COR-L47 (cell line): ENCODE results near the gene HOXD3.

Source experiments
- DNase-seq: peaks from one replicate; lab custom pipeline; 2025; lab: John Stamatoyannopoulos, UW

HOXD3 gene

DNA sequence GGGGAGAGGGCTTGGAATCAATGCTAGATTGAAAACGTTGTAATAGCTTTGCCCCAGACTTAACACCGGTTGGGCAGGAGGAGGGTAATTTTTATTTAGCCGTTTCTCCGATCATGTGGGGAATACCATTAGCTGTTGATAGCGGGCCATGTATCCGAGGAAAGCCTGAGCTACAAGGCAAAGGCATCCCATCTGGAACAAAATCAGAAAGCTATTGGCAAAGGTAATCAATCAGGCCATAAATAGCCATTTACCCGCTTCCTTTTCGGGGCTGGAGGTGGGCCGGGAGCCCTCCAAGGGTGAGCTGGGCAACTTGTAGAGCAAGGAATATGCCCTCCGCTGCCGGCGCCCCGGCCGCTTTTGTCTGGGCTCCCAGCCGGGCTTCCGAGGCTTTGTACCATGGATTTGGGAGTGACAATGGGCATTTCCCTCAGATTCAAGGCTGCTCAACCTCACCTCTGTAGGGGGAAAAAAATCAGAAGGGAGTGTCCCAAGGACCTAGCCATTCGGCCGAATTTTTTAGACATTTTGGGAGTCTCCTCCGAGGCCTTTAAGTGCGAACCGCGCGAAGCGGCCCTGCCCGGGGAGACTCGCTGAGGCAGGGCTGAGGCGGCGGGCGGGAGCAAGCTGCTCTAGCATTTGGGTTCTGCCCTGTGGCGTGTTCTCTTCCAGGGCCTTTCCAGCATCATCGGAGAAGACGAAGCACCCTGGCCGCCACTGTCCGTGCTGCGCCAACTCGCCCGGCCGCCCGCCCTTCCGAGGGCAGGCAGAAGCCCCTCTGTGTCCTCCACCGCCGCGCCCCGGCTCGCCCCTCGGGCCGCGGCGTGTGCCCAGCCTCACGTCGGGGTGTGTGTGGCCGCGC, 35.7 kb upstream of the HOXD3 start:
- no peak for DNase-seq

DNA sequence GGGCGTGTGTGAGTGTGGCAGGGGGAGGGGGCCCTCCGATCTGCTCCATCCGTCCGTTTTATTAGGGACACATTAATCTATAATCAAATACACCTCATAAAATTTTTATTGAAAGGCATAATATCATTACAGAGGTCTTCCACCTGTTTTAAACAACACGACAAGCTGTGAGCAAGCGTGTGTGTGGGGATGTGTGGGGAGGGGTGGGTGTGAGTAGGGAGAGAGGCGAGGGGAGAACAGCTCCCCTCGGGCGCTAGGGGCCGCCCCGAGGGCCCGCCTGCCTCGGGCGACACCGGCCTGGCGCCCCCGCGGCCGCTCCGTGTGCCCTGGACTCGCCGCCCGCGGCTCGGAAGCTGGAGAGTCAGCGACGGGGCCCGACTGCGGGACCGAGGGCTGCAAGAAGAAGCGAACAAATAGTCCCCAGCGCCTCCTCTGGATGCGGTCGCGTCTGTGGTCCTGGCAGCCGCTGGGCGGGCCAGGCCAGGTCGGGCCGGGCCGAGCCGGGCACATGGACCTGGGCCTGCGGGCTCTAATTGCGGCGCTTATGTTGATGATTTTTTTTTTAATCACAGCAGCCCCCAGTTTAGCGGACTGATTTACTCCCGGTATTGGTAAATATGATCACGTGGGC, 34.9 kb upstream of the HOXD3 start:
- no peak for DNase-seq

DNA sequence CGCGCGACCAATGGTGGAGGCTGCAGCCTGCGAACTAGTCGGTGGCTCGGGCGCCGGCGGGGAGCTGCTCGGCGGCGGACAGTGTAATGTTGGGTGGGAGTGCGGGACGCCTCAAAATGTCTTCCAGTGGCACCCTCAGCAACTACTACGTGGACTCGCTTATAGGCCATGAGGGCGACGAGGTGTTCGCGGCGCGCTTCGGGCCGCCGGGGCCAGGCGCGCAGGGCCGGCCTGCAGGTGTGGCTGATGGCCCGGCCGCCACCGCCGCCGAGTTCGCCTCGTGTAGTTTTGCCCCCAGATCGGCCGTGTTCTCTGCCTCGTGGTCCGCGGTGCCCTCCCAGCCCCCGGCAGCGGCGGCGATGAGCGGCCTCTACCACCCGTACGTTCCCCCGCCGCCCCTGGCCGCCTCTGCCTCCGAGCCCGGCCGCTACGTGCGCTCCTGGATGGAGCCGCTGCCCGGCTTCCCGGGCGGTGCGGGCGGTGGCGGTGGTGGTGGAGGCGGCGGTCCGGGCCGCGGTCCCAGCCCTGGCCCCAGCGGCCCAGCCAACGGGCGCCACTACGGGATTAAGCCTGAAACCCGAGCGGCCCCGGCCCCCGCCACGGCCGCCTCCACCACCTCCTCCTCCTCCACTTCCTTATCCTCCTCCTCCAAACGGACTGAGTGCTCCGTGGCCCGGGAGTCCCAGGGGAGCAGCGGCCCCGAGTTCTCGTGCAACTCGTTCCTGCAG, 34.3 kb upstream of the HOXD3 start, which contains the start of gene HOXD9:
TSS of gene HOXD9 (plus strand) at position 37 of the 728 bp plus-strand sequence. CDS start at position 87, 50 bp downstream.
- DNase-seq, result no peak

DNA sequence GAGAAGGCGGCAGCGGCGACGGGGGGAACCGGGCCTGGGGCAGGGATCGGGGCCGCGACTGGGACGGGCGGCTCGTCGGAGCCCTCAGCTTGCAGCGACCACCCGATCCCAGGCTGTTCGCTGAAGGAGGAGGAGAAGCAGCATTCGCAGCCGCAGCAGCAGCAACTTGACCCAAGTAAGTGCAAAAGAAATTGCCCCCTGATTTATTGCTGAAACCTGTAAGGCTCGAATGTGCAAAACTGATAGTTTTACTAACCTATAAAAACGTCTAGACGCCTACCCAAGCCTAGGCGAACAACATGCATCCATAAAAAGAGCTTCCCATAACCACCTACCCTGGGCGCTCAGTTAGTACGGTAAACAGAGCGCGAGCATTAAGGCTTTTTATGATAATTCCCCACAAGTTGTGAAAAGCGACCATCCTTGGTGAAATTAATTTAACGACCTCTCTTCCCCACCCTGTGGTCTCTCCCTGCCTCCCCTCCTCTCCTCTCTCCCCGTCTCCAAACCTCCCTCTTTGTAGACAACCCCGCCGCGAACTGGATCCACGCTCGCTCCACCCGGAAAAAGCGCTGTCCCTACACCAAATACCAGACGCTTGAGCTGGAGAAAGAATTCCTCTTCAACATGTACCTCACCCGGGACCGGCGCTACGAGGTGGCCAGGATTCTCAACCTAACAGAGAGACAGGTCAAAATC, 33.5 kb upstream of the HOXD3 start:
- DNase-seq, result no peak

DNA sequence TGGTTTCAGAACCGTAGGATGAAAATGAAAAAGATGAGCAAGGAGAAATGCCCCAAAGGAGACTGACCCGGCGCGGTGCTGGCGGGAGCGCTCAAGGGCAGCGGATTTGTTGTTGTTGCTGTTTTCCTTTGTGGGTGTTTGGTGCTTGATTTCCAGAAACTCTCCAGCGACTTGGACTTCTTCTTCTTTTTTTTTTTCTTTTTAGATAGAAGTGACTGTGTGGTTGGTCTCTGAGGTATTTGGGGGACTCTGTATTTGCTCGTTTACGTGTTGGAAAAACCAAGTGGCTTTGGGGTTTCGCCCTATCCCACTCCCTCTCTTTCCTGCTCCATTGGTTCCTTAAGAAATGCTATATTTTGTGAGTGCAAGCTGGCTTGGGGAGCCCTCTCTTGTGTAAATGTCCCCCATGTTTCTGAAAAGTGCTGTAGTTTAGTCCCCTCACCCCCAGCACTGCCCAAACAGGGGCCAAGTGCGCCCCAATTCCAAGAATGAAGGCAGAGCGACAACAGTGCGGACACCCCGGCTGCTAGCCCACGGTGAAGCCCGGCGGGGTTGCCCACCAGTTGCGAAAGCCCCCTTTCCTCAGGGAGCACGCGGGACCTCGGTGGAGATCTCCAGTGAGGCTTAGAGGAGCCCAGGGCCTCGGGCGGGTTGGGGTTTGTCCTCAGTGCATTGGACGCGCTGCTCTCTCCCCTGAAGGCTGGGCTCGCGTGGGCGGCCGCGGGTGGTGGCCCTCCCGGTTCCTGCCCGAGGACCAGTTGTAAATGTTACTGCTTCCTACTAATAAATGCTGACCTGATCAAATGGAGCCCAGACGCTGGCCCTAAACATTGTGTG, 32.8 kb upstream of the HOXD3 start:
- no peak for DNase-seq

DNA sequence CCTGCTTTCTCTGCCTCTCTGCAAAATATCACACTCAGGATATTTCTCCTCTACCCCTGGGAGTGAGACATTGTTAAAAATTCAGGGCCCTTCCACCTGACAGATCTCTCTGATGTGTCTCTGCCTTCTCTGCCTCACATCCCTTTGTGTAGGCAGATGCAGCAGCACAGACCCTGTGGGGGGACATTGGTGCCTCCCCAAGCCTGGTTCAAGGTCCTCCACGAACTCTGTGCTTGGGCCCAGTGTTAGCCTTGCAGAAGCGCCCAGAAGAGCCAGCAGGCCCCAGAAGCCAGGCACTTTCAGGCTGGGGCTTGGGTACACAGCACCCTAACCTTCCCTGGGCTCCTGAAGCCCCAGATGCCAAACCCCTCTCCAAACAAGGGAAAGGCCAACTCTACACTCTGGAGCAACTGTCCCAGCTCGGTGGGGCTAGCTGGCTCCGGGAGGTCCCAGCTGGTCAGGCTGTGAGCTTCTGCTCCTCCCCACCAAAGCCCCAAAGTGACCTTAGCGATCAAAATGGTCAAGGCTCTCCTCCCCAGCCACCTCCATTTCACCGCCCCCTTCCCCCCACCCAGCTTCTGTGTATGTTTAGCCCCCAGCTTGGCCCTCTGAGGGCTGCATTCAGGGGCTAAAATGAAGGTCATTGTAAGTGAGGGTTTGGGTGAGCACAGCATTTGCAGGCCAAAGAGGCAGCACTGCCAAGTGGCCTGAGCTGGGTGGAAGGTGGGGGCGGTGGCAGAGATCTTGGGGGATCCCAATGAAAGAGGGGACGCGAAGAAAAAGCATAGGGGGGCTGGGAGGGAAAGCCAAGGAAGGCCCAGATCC, 31.9 kb upstream of the HOXD3 start:
- DNase-seq, result no peak

DNA sequence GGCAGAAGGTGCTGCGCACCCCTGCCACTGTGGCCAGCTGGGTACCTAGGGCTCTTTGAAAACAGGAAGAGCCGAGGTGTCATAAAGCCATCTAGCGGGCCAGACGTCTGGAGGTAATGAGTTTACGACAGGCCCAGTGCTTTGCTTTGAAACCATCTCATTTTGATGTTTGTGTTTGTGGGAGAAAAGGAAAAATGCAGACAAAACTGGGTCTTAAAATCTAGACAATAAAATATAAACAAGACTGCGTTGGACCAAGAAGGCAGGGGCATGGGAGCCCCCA, 31.4 kb upstream of the HOXD3 start:
- DNase-seq, result no peak

DNA sequence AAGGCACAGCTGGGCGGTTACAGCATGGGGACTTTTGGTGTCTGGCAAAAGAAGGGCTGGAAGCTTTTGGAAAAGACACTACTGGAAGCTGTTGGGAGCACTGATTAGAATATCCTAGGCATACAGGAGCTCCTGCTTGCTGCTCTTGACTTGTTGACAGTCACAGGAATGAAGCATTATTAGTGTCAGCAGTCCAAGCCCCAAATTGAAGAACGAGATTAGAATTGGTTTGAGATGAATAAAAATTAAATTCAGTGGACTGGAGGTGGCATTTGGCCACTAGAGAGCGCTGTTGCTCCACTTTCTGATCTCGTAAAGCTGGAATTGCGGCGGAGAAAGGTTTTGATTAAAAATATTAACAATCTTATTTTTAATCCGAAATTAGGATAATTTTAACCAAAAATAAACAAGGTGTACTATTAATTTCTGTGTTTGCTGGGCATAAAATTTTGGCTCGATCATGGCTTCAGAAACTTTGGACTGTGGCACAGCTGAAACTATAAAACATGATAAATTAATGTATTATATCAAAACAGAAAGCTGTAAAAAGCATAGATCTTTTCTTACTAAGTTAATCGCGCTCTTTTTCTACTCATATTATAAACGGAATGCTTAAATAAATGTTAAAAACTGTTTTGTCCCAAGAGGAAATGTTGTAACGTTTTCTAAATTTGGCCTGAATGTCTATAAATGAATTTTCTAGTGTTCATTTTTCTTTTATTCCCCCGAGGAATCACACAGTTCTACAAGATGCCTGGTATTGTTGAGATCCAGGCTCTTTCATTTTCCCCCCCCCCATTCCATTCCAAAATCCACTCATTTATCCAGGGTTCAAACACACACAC, 30.0 kb upstream of the HOXD3 start:
- DNase-seq, result peak; percentile 61

DNA sequence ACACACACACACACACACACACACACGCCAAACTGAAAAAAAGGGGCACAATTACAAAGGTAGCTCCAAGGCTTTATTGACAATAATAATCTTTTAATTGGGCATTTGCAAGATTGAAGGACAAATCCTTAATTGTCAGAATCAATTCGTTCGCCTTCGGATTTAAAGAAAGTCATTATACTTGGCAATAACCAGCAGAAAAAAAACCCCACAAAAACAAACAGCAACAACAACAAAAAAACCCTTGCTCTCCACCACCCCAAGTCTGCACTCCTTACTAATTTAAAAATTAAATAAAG, 29.4 kb upstream of the HOXD3 start:
- no peak for DNase-seq

DNA sequence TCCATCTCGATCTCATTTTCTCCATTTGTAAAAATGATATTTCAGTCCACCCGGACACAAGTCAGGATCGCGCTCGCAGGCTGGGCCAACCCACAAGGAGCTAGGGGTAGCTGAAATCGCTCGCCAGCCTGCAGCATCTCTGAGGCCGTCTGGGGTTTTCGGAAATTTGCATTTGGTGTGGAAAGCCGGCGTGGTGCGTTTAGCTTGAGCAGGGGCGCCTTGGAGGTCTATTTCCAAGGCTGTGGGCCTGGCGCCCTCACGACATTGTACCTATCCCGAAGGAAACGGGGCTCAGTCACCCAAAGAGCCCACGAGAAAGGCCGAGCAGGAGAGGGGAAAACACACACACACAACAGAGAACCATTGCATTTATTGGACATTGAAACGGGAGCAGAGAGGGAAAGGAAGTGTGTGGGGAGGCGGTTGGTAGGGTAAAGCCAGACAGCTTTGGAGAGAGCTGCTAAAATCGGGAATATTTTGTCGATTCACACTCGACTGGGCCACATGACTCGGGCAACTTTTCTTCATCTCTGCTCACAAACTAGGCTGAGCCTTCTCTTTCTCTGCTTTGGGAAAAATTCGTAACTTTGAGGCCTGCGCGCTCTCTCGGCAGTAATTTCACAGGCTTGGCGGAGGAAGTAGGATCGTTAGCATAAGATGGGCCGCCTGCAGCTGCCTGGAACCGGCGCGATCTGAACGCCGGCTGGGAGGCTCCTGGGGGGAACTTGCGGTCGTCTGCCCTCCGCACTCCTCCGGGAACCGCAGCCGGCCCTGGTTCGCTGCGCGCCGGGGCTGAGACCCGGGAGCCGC, 28.7 kb upstream of the HOXD3 start:
- no peak for DNase-seq

DNA sequence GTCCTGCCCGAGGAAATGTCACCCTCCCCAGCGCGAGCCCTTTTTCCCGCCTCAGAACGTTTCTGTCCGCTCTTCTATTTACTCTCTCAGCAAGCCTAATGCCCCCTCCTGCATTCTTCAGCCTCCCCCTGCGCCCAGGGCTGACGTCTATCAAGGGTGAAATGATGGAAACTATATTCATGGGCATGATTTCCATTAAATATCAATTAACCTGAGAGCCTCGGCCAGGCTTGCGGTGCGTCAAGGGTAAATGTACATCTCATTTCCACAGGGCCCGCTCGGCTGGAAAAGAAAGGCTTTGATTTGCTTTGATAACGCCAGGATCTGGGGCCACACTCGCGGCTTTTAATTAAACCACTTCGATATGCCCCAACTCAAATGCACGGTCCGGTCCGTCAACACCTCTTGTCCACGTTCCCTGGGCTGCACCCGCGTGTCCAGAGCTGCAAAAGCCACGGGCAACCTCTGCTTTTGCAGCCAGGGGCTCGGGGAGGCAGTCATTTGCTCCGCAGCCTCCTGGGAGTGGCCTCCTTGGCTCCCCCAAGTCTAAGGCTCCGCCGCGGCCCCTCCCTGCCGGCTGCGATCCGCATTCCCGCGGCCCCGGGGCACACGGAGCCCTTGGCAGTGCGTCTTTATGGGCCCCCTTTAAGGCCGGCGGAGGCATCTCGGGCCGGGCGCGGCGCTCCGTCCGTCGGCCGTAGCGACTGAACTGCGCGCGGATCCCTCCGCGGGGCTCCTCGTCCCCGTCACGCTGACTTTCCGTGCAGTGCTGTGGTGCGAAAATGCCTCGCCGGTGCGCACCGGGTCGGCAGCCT, 27.9 kb upstream of the HOXD3 start, which contains the start of gene HOXD8:
TSS of gene HOXD8 (plus strand) at position 724 of the 815 bp plus-strand sequence. CDS start 662 bp downstream, outside the sequence.
- peak; percentile 64 for DNase-seq

DNA sequence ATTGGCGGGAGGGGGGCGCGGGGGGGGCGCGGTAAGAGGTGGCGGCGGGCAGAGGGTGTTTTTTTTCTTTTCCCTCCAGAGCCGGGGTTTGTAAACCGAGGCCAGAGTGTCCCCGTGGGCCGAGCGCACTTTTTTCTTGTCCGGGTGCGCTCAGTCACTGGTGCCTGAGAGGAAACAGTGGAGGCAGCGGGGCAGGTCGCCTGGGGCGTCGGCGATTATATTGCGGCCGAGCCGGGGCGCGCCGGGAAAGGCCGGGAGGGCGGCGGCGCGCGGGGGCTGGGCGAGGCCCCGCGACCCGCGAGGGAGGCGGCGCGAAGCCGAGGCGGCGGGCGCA, 27.3 kb upstream of the HOXD3 start:
- DNase-seq, result no peak

DNA sequence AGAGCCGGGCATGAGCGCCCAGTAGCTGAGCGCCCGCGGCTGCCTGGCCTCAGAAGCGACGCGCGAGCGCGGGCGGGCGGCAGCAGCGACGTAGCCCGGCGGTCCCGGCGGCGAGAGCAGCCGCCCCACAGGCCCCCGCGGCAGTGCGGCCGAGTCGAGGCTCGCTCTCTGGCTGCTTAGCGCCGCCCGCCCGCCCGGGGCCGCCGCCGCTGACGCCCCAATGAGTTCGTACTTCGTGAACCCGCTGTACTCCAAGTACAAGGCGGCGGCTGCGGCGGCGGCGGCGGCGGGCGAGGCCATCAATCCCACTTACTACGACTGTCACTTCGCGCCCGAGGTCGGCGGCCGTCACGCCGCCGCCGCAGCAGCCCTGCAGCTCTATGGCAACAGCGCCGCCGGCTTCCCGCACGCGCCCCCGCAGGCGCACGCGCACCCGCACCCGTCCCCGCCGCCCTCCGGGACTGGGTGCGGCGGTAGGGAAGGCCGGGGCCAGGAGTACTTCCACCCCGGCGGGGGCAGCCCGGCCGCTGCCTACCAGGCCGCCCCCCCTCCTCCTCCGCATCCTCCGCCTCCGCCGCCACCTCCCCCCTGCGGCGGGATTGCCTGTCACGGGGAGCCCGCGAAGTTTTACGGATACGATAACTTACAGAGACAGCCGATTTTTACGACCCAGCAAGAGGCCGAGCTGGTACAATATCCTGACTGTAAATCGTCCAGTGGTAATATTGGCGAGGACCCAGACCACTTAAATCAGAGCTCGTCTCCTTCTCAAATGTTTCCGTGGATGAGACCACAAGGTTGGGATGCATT, 26.8 kb upstream of the HOXD3 start:
- DNase-seq, result peak; percentile 50

DNA sequence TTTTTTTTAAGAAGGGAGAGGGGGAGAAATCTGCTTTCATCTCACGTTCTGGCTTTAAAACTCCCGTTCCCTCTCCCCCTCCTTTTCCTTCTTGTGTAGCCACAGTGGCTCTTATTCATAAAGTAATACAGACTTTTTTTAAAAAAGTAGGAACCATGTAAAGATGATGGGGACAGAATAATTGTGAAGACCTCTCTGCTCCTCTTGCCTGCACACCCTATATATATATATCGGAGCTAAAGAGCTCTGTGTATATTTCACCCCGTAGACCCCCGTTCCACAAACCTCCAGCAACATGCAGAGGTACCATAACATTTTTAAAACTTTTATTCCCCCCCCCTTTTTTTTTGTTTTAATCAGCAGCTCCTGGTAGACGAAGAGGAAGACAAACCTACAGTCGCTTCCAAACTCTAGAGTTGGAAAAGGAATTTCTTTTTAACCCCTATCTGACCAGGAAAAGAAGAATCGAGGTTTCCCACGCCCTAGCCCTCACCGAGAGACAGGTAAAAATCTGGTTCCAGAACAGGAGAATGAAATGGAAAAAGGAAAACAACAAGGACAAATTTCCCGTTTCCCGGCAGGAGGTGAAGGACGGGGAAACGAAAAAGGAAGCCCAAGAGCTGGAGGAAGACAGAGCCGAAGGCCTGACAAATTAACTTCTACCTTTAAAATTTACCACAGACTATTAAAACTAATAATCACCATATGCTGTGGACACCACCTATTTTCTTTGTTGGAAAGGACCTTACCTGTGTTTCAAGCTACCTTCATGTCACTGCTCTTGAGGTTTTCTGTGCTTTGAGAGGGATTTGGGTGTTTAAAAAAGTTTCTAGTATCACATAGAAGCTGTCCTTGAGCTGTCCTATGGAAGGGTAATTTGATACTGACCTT, 25.9 kb upstream of the HOXD3 start:
- no peak for DNase-seq

DNA sequence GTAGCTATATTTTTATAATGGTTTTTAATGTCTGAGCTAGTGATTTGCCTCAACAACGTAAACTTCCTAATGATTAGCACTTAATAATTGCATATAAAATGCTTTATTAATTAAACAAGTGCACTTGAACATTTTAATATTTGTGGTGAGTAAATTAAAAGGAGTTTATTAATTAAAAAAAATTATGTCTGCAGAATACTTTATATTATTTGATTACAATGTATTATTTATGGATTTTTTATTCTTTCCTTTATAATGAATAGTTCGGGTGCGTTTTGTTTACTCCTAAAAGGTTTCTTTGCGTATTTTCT, 25.3 kb upstream of the HOXD3 start:
- DNase-seq, result no peak
